Kidney epithelial cell (primary cell): ENCODE data around the gene SOAT2. TPM values are rescaled to one million over a fixed set of nuclear protein-coding genes. Genes with fewer than 3 reads are reported as not detected.
A peak's percentile ranks its signal among the peaks of the same experiment; 100 is the strongest.

Source experiments
- DNase-seq: peaks from one replicate; pipeline ENCODE4 v3.0.0-alpha.2; 2010; ENCODE audit warnings: low read depth
- H3K27me3 ChIP-seq: 2 replicates; pipeline ENCODE4 v1.6.0; 2011; ENCODE audit warnings: low read length; ENCODE audit not compliant: control insufficient read depth, insufficient read depth
- H3K36me3 ChIP-seq: 2 replicates; pipeline ENCODE4 v1.5.1; 2011; ENCODE audit warnings: low read length; ENCODE audit not compliant: control insufficient read depth, insufficient read depth
- H3K4me3 ChIP-seq: 2 replicates; pipeline ENCODE4 v1.5.1; 2011; ENCODE audit warnings: low read depth, mild to moderate bottlenecking, control low read depth, low read length
- CTCF ChIP-seq: IDR thresholded peaks from 2 replicates; pipeline ENCODE4 v1.5.1; 2011; ENCODE audit warnings: mild to moderate bottlenecking, moderate library complexity, low read length, control low read depth, inconsistent platforms; ENCODE audit not compliant: insufficient read depth, poor library complexity, severe bottlenecking
- total RNA-seq: library from RNA; depleted of rRNA; stranded (reverse); fragments of >200 nt; gene quantifications from 2 replicates; pipeline ENCODE4 v1.2.3, GENCODE V29; 2015

SOAT2 gene
- total RNA-seq, 1 donor from 2014 or later, result not detected

GRCh38 chr12:53065470-53065869, 37.8 kb upstream of the SOAT2 start:
- TF ChIP-seq CTCF, result no peak
- Histone ChIP-seq H3K4me3 (no peak overlapping the region), H3K27me3 (no peaks in the 10 kb centered on the region), H3K36me3 (peaks cover 3% of the 10 kb centered on the region)
- no peak for DNase-seq

- TF ChIP-seq CTCF, result peak; percentile 77
- no peak overlapping the region for H3K4me3 ChIP-seq
- DNase-seq, result no peak
- H3K27me3 ChIP-seq, result no peaks in the 10 kb centered on the region
- peaks cover 3% of the 10 kb centered on the region for H3K36me3 ChIP-seq
Measured at GRCh38 chr12:53065975-53066931, 37.0 kb upstream of the SOAT2 start.

GRCh38 chr12:53067074-53067992, 36.0 kb upstream of the SOAT2 start:
- Histone ChIP-seq H3K4me3 (no peak overlapping the region), H3K27me3 (no peaks in the 10 kb centered on the region), H3K36me3 (peaks cover 3% of the 10 kb centered on the region)
- no peak for DNase-seq
- TF ChIP-seq CTCF, result no peak

GRCh38 chr12:53067993-53068770, 35.1 kb upstream of the SOAT2 start:
- no peaks in the 10 kb centered on the region for H3K27me3 ChIP-seq
- TF ChIP-seq CTCF, result no peak
- DNase-seq, result no peak
- H3K4me3 ChIP-seq, result no peak overlapping the region
- H3K36me3 ChIP-seq, result peaks cover 5% of the 10 kb centered on the region

GRCh38 chr12:53068811-53069585, 34.3 kb upstream of the SOAT2 start:
- no peak overlapping the region for H3K4me3 ChIP-seq
- DNase-seq, result no peak
- TF ChIP-seq CTCF, result no peak
- H3K36me3 ChIP-seq, result peaks cover 5% of the 10 kb centered on the region
- H3K27me3 ChIP-seq, result no peaks in the 10 kb centered on the region
